Natural killer cell (primary cell): ENCODE measurements around the gene SEPTIN12. TPM values are rescaled to one million over a fixed set of nuclear protein-coding genes. Genes with fewer than 3 reads are reported as not detected.

Source experiments
- ATAC-seq, 3 donors: fragments of 150-1000 bp in 2 of 3; fragments of 200-7000 bp in 1 of 3; cut with Tn5 transposase; 1 replicate in 1 of 3; 2 replicates in 2 of 3; pipeline ENCODE4 v1.10.0; 2021; ENCODE audit warnings: mild to moderate bottlenecking in 2 of 3, moderate library complexity in 2 of 3
- DNase-seq, 2 donors: peaks; one replicate each; pipeline versions ENCODE4 v3.0.0 to v3.0.0-alpha.2; 2013 to 2021; ENCODE audit warnings: mixed read lengths in 1 of 2
- H3K27ac ChIP-seq: one replicate; pipeline ENCODE4 v1.5.1; 2013; ENCODE audit warnings: mild to moderate bottlenecking, low read length
- H3K27me3 ChIP-seq: one replicate; pipeline ENCODE4 v1.6.1; 2013; ENCODE audit warnings: low read length; ENCODE audit not compliant: control insufficient read depth, insufficient read depth
- H3K36me3 ChIP-seq: one replicate; pipeline ENCODE4 v1.6.1; 2013; ENCODE audit warnings: low read length; ENCODE audit not compliant: control insufficient read depth, insufficient read depth
- H3K4me1 ChIP-seq: one replicate; pipeline ENCODE4 v1.6.1; 2013; ENCODE audit warnings: low read length; ENCODE audit not compliant: control insufficient read depth, insufficient read depth
- H3K4me3 ChIP-seq: one replicate; pipeline ENCODE4 v1.5.1; 2013; ENCODE audit warnings: low read length
- H3K9me3 ChIP-seq: one replicate; pipeline ENCODE4 v1.6.1; 2013; ENCODE audit warnings: low read length; ENCODE audit not compliant: control insufficient read depth, insufficient read depth
- H3K27ac Mint-ChIP-seq, 2 donors: one replicate each; pipeline ENCODE4 v1.8.0; 2022; ENCODE audit warnings: mild to moderate bottlenecking in 2 of 2, mixed read lengths in 2 of 2, moderate library complexity in 1 of 2
- H3K27me3 Mint-ChIP-seq, 2 donors: one replicate each; pipeline ENCODE4 v1.8.0; 2022; ENCODE audit warnings: low read depth in 2 of 2, mixed read lengths in 2 of 2
- H3K36me3 Mint-ChIP-seq: one replicate; pipeline ENCODE4 v1.8.0; 2022; ENCODE audit warnings: mixed read lengths
- H3K4me1 Mint-ChIP-seq, 2 donors: one replicate each; pipeline ENCODE4 v1.8.0; 2022; ENCODE audit warnings: mixed read lengths in 2 of 2
- H3K4me3 Mint-ChIP-seq: one replicate; pipeline ENCODE4 v1.8.0; 2022; ENCODE audit warnings: mild to moderate bottlenecking, moderate library complexity, mixed read lengths
- H3K9me3 Mint-ChIP-seq, 2 donors: one replicate each; pipeline ENCODE4 v1.8.0; 2022; ENCODE audit warnings: mixed read lengths in 2 of 2
- WGBS: methylation state at CpG from one replicate; pipeline ENCODE4 v1.1.7; 2013; ENCODE audit warnings: missing lambda C conversion rate; ENCODE audit not compliant: insufficient coverage; 5-methylcytosine and 5-hydroxymethylcytosine counted together
- intact Hi-C: fragments of 100-400 bp; cut with micrococcal nuclease; formaldehyde crosslinking; loops from one replicate; pipeline ENCODE4 v1.14.2; 2022
- total RNA-seq, 4 donors: library from RNA; stranded (reverse); fragments of 120-200 nt in 1 of 4; gene quantifications; one replicate each; pipeline versions ENCODE4 v1.2.3 to v1.2.4, GENCODE V29; 2013 to 2022
- TF ChIP-seq, protein P1 (sequence below): fragments of 200-600 bp; IDR thresholded peaks from one replicate; pipeline ENCODE4 v1.8.0; 2022; ENCODE audit warnings: antibody characterized with exemption

Gene SEPTIN12
- total RNA-seq = under 1 TPM in 1 of 3 donors, not detected in 2; 0.59 TPM
- total RNA-seq (2013) = not detected

DNA sequence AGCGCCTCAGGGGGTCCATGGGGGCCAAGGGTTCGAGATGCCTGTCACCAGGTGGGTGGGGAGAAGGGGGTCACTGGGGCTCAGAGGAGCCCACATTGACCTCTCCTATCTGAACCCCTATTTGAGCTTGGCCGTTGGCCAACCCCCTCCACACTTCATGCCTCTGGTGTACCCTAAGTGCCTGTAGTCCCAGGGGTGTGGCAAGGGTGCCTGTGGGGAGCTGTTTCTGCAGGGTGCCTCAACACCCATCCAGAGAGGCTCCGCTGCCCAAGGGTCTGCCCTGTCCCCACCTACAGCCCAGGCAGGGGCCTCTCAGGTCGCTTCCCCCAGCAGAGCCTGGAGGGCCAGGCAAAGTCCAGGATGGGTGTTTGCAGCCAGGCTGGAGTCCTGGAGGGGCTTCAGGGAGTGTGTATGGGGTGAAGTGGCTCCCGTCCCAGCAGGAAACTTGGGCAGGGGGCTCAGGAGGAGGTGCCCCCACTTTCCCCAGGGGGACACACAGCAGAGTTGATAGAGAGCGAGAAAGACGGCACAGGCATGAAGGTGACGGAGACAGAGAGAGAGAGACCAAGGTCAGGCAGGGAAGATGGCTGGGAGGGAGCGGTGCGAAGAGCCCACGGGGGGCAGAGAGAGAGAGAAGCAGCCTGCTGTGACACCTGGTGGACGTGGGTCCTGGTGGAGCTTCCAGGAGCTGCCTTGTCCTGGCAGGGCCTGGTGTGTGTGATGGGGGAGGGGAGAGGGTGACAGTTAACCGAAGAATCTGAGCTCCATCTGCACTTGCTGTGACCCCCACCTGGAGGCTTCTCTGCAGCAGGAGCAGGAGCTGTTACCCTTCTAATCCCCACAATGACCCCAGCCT lies at the start of gene SEPTIN12:
TSS of gene SEPTIN12 (minus strand) at position 719 of the 856 bp plus-strand sequence. CDS start at position 19, 700 bp downstream.
- no peak within 1 kb of the TSS for H3K4me3 Mint-ChIP-seq
- peaks cover 0 to 5% of the 10 kb centered on the region in 2 donors for H3K27me3 Mint-ChIP-seq
- DNase-seq (no peak), ATAC-seq (no peak)
- H3K4me3 ChIP-seq = no peak within 1 kb of the TSS
- H3K9me3 ChIP-seq = no peaks in the 10 kb centered on the region
- intact Hi-C loops = no loop called here
- H3K9me3 Mint-ChIP-seq = no peaks in the 10 kb centered on the region
- WGBS = 82% methylated on average over 13 of the region's 14 CpGs
- H3K4me1 Mint-ChIP-seq = no peaks in the 10 kb centered on the region
- H3K36me3 ChIP-seq = no peaks in the 10 kb centered on the region
- H3K27me3 ChIP-seq = no peaks in the 10 kb centered on the region
- TF ChIP-seq, protein P1, sequence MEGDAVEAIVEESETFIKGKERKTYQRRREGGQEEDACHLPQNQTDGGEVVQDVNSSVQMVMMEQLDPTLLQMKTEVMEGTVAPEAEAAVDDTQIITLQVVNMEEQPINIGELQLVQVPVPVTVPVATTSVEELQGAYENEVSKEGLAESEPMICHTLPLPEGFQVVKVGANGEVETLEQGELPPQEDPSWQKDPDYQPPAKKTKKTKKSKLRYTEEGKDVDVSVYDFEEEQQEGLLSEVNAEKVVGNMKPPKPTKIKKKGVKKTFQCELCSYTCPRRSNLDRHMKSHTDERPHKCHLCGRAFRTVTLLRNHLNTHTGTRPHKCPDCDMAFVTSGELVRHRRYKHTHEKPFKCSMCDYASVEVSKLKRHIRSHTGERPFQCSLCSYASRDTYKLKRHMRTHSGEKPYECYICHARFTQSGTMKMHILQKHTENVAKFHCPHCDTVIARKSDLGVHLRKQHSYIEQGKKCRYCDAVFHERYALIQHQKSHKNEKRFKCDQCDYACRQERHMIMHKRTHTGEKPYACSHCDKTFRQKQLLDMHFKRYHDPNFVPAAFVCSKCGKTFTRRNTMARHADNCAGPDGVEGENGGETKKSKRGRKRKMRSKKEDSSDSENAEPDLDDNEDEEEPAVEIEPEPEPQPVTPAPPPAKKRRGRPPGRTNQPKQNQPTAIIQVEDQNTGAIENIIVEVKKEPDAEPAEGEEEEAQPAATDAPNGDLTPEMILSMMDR = no peak
- H3K4me1 ChIP-seq = no peaks in the 10 kb centered on the region
- H3K36me3 Mint-ChIP-seq = no peaks in the 10 kb centered on the region
- no peak within 1 kb of the TSS for H3K27ac Mint-ChIP-seq
- H3K27ac ChIP-seq = no peak within 1 kb of the TSS

DNA sequence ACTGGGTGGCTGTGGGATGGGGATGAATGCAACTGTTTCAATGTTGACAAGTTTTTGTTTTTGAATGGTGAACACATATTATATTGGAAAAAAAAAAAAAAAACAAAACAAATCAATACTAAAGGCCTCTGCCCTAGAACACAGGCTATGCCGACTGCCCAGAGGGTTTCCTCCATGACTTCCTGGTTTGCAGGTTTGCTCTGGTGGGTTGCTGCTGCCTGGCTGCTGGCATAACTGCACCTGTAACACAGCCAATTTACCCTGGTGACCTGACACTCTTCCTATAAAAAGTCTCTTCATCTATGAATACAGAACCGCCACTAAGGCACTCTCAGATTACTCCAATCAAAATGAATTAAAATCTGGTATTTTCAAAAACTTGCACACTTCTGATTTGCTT lies 48.6 kb upstream of the SEPTIN12 start:
- WGBS = 95% methylated on average over 2 of the region's 2 CpGs
- Histone ChIP-seq H3K4me3 (no peak overlapping the region), H3K27me3 (no peaks in the 10 kb centered on the region), H3K9me3 (no peaks in the 10 kb centered on the region), H3K36me3 (peaks cover 70% of the 10 kb centered on the region), H3K4me1 (no peaks in the 10 kb centered on the region), H3K27ac (no peak overlapping the region)
- Mint-ChIP-seq H3K4me3 (no peak overlapping the region), H3K4me1 (peaks cover 14 to 17% of the 10 kb centered on the region in 2 donors), H3K9me3 (no peaks in the 10 kb centered on the region), H3K27ac (peak overlapping the region in 1 of 2 donors; percentile 40), H3K27me3 (no peaks in the 10 kb centered on the region), H3K36me3 (peaks cover 7% of the 10 kb centered on the region)
- intact Hi-C loops = no loop called here
- DNase-seq (no peak), ATAC-seq (no peak)
- TF ChIP-seq, protein P1 = no peak

DNA sequence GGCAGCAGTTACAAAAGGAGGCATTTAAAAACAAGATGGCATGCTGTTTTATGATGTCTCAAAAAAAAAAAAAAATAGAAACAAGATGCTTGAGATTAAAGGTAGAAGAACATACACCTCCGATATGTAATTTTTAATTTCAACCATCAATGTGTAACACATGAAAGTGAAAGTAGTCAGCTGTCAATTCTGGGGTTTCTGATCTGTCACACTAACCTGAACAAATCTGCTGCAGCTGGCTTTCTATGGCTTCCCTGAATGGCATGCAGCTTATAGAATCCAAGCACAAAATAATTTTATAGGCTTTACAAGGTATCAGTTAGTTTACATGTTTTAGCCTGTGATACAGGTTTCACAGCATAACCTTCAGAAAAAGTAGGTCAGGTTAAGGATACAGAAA lies 45.4 kb upstream of the SEPTIN12 start:
- H3K27ac ChIP-seq = no peak overlapping the region
- Mint-ChIP-seq H3K4me3 (no peak overlapping the region), H3K4me1 (peaks cover 6 to 13% of the 10 kb centered on the region in 2 donors), H3K27me3 (no peaks in the 10 kb centered on the region), H3K9me3 (no peaks in the 10 kb centered on the region), H3K36me3 (peaks cover 7% of the 10 kb centered on the region), H3K27ac (peak overlapping the region in 1 of 2 donors; percentile 20)
- peaks cover 70% of the 10 kb centered on the region for H3K36me3 ChIP-seq
- ATAC-seq (no peak), DNase-seq (no peak)
- no peak overlapping the region for H3K4me3 ChIP-seq
- no peaks in the 10 kb centered on the region for H3K9me3 ChIP-seq
- intact Hi-C loops = no loop called here
- H3K4me1 ChIP-seq = no peaks in the 10 kb centered on the region
- H3K27me3 ChIP-seq = no peaks in the 10 kb centered on the region
- WGBS = no CpG with 5 or more reads among the region's 1 CpG
- TF ChIP-seq, protein P1 = no peak
